Memory B cell (primary cell): ENCODE results near the gene PURB.
"Not testable (repeated sequence)": the region's sequence is repeated elsewhere in the genome, so short reads cannot be mapped to it uniquely, and the experiment has no call there.

Experiments
- ATAC-seq: fragments of 150-1000 bp; cut with Tn5 transposase; 2 replicates; pipeline ENCODE4 v1.10.0; 2021; ENCODE audit warnings: low read depth, mild to moderate bottlenecking, moderate library complexity
- DNase-seq, 2 donors: peaks; one replicate each; pipeline ENCODE4 v3.0.0; 2022; ENCODE audit warnings: low spot score in 2 of 2
- H3K27ac Mint-ChIP-seq: one replicate; pipeline ENCODE4 v1.8.0; 2022; ENCODE audit warnings: mild to moderate bottlenecking, moderate library complexity, mixed read lengths
- H3K27me3 Mint-ChIP-seq: one replicate; pipeline ENCODE4 v1.8.0; 2022; ENCODE audit warnings: mixed read lengths
- H3K36me3 Mint-ChIP-seq: one replicate; pipeline ENCODE4 v1.8.0; 2022; ENCODE audit warnings: mild to moderate bottlenecking, mixed read lengths
- H3K4me1 Mint-ChIP-seq: one replicate; pipeline ENCODE4 v1.8.0; 2022; ENCODE audit warnings: mixed read lengths
- H3K4me3 Mint-ChIP-seq: one replicate; pipeline ENCODE4 v1.8.0; 2022; ENCODE audit warnings: mild to moderate bottlenecking, moderate library complexity, mixed read lengths
- H3K9me3 Mint-ChIP-seq: one replicate; pipeline ENCODE4 v1.8.0; 2022; ENCODE audit warnings: mixed read lengths

PURB gene

GRCh38 chr7:44882899-44883298 lies 2.4 kb downstream of the PURB start:
- H3K27ac Mint-ChIP-seq, result no peak overlapping the region
- H3K9me3 Mint-ChIP-seq, result no peaks in the 10 kb centered on the region
- no peaks in the 10 kb centered on the region for H3K27me3 Mint-ChIP-seq
- DNase-seq (no peak), ATAC-seq (no peak)
- H3K4me3 Mint-ChIP-seq, result no peak overlapping the region
- H3K4me1 Mint-ChIP-seq, result peaks cover 25% of the 10 kb centered on the region
- H3K36me3 Mint-ChIP-seq, result peaks cover 3% of the 10 kb centered on the region

GRCh38 chr7:44881610-44882009 lies 3.7 kb downstream of the PURB start:
- no peak overlapping the region for H3K4me3 Mint-ChIP-seq
- H3K4me1 Mint-ChIP-seq, result peaks cover 25% of the 10 kb centered on the region
- H3K9me3 Mint-ChIP-seq, result no peaks in the 10 kb centered on the region
- ATAC-seq (no peak), DNase-seq (no peak)
- peaks cover 3% of the 10 kb centered on the region for H3K36me3 Mint-ChIP-seq
- H3K27ac Mint-ChIP-seq, result no peak overlapping the region
- no peaks in the 10 kb centered on the region for H3K27me3 Mint-ChIP-seq

- H3K9me3 Mint-ChIP-seq, result no peaks in the 10 kb centered on the region
- H3K4me3 Mint-ChIP-seq, result peak overlapping the region; percentile 50
- peaks cover 3% of the 10 kb centered on the region for H3K36me3 Mint-ChIP-seq
- no peak for ATAC-seq
- DNase-seq, result no peak
- peak overlapping the region; percentile 2 for H3K27ac Mint-ChIP-seq
- H3K27me3 Mint-ChIP-seq, result no peaks in the 10 kb centered on the region
- H3K4me1 Mint-ChIP-seq, result peaks cover 25% of the 10 kb centered on the region
These were observed 4.2 kb downstream of the PURB start for GRCh38 chr7:44881066-44881600.

GRCh38 chr7:44880317-44881018 lies 4.9 kb downstream of the PURB start:
- no peak for ATAC-seq
- Mint-ChIP-seq H3K36me3 (peaks cover 3% of the 10 kb centered on the region), H3K27me3 (no peaks in the 10 kb centered on the region), H3K27ac (peak overlapping the region; percentile 2), H3K4me1 (peaks cover 21% of the 10 kb centered on the region), H3K9me3 (no peaks in the 10 kb centered on the region), H3K4me3 (peak overlapping the region; percentile 50)
- no peak for DNase-seq

GRCh38 chr7:44876393-44876792 lies 8.9 kb downstream of the PURB start:
- no peak for DNase-seq
- no peak overlapping the region for H3K4me3 Mint-ChIP-seq
- H3K4me1 Mint-ChIP-seq, result peaks cover 13% of the 10 kb centered on the region
- no peaks in the 10 kb centered on the region for H3K36me3 Mint-ChIP-seq
- H3K9me3 Mint-ChIP-seq, result no peaks in the 10 kb centered on the region
- H3K27me3 Mint-ChIP-seq, result no peaks in the 10 kb centered on the region
- ATAC-seq, result peak; percentile 41
- H3K27ac Mint-ChIP-seq, result no peak overlapping the region

GRCh38 chr7:44875241-44875640 lies 10.1 kb downstream of the PURB start:
- Mint-ChIP-seq H3K4me3 (no peak overlapping the region), H3K27ac (no peak overlapping the region), H3K9me3 (no peaks in the 10 kb centered on the region), H3K4me1 (peaks cover 5% of the 10 kb centered on the region), H3K27me3 (no peaks in the 10 kb centered on the region), H3K36me3 (no peaks in the 10 kb centered on the region)
- DNase-seq (no peak), ATAC-seq (no peak)

- H3K36me3 Mint-ChIP-seq, result no peaks in the 10 kb centered on the region
- ATAC-seq, result no peak
- no peaks in the 10 kb centered on the region for H3K9me3 Mint-ChIP-seq
- no peaks in the 10 kb centered on the region for H3K27me3 Mint-ChIP-seq
- no peak overlapping the region for H3K27ac Mint-ChIP-seq
- H3K4me3 Mint-ChIP-seq, result no peak overlapping the region
- H3K4me1 Mint-ChIP-seq, result peaks cover 3% of the 10 kb centered on the region
- DNase-seq, result no peak
These were observed 12.5 kb downstream of the PURB start for GRCh38 chr7:44872787-44873186.

GRCh38 chr7:44871918-44872317 lies 13.4 kb downstream of the PURB start:
- not testable (repeated sequence) for H3K27me3 Mint-ChIP-seq, H3K4me1 Mint-ChIP-seq, H3K9me3 Mint-ChIP-seq, ATAC-seq, DNase-seq, H3K4me3 Mint-ChIP-seq, H3K27ac Mint-ChIP-seq, H3K36me3 Mint-ChIP-seq

GRCh38 chr7:44870780-44871179 lies 14.6 kb downstream of the PURB start:
- not testable (repeated sequence) for H3K27ac Mint-ChIP-seq, DNase-seq, H3K27me3 Mint-ChIP-seq, H3K4me3 Mint-ChIP-seq, H3K4me1 Mint-ChIP-seq, ATAC-seq, H3K9me3 Mint-ChIP-seq, H3K36me3 Mint-ChIP-seq

GRCh38 chr7:44870336-44870735 lies 15.0 kb downstream of the PURB start:
- H3K27me3 Mint-ChIP-seq, H3K36me3 Mint-ChIP-seq, H3K4me3 Mint-ChIP-seq, H3K4me1 Mint-ChIP-seq, ATAC-seq, H3K27ac Mint-ChIP-seq, H3K9me3 Mint-ChIP-seq, DNase-seq: not testable (repeated sequence)

- ATAC-seq (no peak), DNase-seq (no peak)
- H3K27ac Mint-ChIP-seq, result no peak overlapping the region
- H3K4me1 Mint-ChIP-seq, result no peaks in the 10 kb centered on the region
- H3K4me3 Mint-ChIP-seq, result no peak overlapping the region
- H3K27me3 Mint-ChIP-seq, result peaks cover 3% of the 10 kb centered on the region
- H3K9me3 Mint-ChIP-seq, result no peaks in the 10 kb centered on the region
- no peaks in the 10 kb centered on the region for H3K36me3 Mint-ChIP-seq
These were observed 18.0 kb downstream of the PURB start for GRCh38 chr7:44867073-44867995.

- not testable (repeated sequence) for ATAC-seq, H3K9me3 Mint-ChIP-seq, H3K36me3 Mint-ChIP-seq, H3K4me3 Mint-ChIP-seq, H3K27me3 Mint-ChIP-seq, H3K27ac Mint-ChIP-seq, H3K4me1 Mint-ChIP-seq, DNase-seq
These were observed 23.4 kb downstream of the PURB start for GRCh38 chr7:44861949-44862348.

- Mint-ChIP-seq H3K4me3 (no peak overlapping the region), H3K27ac (no peak overlapping the region), H3K9me3 (no peaks in the 10 kb centered on the region), H3K27me3 (peaks cover 3% of the 10 kb centered on the region), H3K36me3 (no peaks in the 10 kb centered on the region), H3K4me1 (no peaks in the 10 kb centered on the region)
- no peak for ATAC-seq
- no peak for DNase-seq
These were observed 27.2 kb downstream of the PURB start for GRCh38 chr7:44858161-44858560.

- no peaks in the 10 kb centered on the region for H3K27me3 Mint-ChIP-seq
- no peak overlapping the region for H3K4me3 Mint-ChIP-seq
- H3K9me3 Mint-ChIP-seq, result no peaks in the 10 kb centered on the region
- DNase-seq, result no peak
- no peak for ATAC-seq
- no peaks in the 10 kb centered on the region for H3K4me1 Mint-ChIP-seq
- no peak overlapping the region for H3K27ac Mint-ChIP-seq
- no peaks in the 10 kb centered on the region for H3K36me3 Mint-ChIP-seq
These were observed 30.5 kb downstream of the PURB start for GRCh38 chr7:44854644-44855364.
